Measurements from ENCODE around the gene PRKCE. TPM values are rescaled to one million over a fixed set of nuclear protein-coding genes. Genes with fewer than 3 reads are reported as not detected.

The PRKCE gene
- total and polyA plus RNA-seq, 4 donors = 2.5 to 38.6 (median 5.8) TPM

DNA sequence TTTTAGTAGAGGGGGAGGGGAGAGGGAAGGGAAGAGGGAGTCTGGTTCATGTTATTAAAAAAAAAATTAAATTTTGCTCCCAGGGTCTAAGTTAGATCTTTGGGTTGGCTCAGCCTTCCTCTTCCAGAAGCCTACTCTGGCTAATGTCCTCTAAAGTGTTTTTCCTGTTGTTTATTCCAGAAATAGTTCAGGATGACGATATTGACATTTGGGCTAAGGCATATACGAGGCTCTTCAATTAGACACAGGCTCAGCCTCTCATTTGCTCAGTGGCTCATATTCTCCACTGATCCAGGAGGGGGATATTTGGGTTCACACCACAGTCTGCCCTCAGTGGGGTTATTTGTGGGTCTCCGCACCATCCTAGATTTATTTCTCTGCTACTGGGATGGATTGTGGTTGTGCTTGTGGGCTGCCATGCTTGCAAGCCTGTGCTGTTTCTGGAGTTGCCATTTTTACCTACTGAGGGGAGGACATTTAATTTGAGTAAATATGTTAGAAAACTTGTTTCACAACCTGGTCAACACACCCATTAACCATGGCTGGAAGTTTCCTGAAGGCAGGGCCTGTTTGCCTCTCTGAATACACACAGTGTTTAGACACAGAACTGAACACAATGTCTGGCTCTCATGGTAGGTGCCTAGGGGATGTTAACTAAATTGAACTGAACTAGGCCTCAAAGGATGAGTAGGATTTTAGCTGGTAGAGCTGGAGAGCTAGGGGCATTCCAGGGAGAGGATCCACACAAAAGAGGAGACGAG is 388.2 kb downstream of the PRKCE start:
- no peaks in the 10 kb centered on the region for H3K36me3 ChIP-seq (ENCODE audit: control insufficient read depth in 4 of 4, insufficient read depth in 3 of 4, low read depth in 1 of 4, low read length in 3 of 4)
- H3K4me3 ChIP-seq (ENCODE audit: low read depth in 1 of 3, low read length in 3 of 3) = no peak overlapping the region
- TF ChIP-seq, protein P1, sequence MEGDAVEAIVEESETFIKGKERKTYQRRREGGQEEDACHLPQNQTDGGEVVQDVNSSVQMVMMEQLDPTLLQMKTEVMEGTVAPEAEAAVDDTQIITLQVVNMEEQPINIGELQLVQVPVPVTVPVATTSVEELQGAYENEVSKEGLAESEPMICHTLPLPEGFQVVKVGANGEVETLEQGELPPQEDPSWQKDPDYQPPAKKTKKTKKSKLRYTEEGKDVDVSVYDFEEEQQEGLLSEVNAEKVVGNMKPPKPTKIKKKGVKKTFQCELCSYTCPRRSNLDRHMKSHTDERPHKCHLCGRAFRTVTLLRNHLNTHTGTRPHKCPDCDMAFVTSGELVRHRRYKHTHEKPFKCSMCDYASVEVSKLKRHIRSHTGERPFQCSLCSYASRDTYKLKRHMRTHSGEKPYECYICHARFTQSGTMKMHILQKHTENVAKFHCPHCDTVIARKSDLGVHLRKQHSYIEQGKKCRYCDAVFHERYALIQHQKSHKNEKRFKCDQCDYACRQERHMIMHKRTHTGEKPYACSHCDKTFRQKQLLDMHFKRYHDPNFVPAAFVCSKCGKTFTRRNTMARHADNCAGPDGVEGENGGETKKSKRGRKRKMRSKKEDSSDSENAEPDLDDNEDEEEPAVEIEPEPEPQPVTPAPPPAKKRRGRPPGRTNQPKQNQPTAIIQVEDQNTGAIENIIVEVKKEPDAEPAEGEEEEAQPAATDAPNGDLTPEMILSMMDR (IDR thresholded peaks at IDR 0.05; ENCODE audit: low read depth, low read length, missing input control) = no peak
- TF ChIP-seq HNF4G (IDR thresholded peaks at IDR 0.05) (no peak), GABPA (IDR thresholded peaks at IDR 0.05 in 1 of 2, conservative IDR thresholded peaks at IDR 0.05 in 1 of 2) (no peak), SP1 (IDR thresholded peaks at IDR 0.05) (no peak), FOXA1 (IDR thresholded peaks at IDR 0.05) (no peak), HNF4A (conservative IDR thresholded peaks at IDR 0.05) (no peak), FOXA2 (IDR thresholded peaks at IDR 0.05) (no peak), YY1 (IDR thresholded peaks at IDR 0.05) (no peak), EGR1 (IDR thresholded peaks at IDR 0.05; ENCODE audit: low read depth in 2 of 2) (no peak), RXRA (IDR thresholded peaks at IDR 0.05) (no peak), MAX (IDR thresholded peaks at IDR 0.05) (no peak), NR2F2 (IDR thresholded peaks at IDR 0.05) (no peak), RAD21 (IDR thresholded peaks at IDR 0.05) (no peak), JUND (IDR thresholded peaks at IDR 0.05) (no peak)
- TF ChIP-seq, protein P2, sequence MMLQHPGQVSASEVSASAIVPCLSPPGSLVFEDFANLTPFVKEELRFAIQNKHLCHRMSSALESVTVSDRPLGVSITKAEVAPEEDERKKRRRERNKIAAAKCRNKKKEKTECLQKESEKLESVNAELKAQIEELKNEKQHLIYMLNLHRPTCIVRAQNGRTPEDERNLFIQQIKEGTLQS (IDR thresholded peaks at IDR 0.05) = no peak
- TF ChIP-seq, protein P3, sequence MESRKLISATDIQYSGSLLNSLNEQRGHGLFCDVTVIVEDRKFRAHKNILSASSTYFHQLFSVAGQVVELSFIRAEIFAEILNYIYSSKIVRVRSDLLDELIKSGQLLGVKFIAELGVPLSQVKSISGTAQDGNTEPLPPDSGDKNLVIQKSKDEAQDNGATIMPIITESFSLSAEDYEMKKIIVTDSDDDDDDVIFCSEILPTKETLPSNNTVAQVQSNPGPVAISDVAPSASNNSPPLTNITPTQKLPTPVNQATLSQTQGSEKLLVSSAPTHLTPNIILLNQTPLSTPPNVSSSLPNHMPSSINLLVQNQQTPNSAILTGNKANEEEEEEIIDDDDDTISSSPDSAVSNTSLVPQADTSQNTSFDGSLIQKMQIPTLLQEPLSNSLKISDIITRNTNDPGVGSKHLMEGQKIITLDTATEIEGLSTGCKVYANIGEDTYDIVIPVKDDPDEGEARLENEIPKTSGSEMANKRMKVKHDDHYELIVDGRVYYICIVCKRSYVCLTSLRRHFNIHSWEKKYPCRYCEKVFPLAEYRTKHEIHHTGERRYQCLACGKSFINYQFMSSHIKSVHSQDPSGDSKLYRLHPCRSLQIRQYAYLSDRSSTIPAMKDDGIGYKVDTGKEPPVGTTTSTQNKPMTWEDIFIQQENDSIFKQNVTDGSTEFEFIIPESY (IDR thresholded peaks at IDR 0.05) = no peak
- peaks cover 16 to 66% (median 61%) of the 10 kb centered on the region in 4 donors for H3K4me1 ChIP-seq (ENCODE audit: control insufficient read depth in 4 of 4, insufficient read depth in 4 of 4, low read length in 3 of 4)
- no peak for DNase-seq (ENCODE audit: low spot score)
- H3K27ac ChIP-seq (ENCODE audit: low read depth in 1 of 2, low read length in 2 of 2) = peak overlapping the region; percentile 21 to 42
- no peaks in the 10 kb centered on the region for H3K9me3 ChIP-seq (ENCODE audit: control insufficient read depth in 4 of 4, low read length in 3 of 4)
- H3K9ac ChIP-seq (ENCODE audit: low read depth in 1 of 2, low read length in 2 of 2) = no peak overlapping the region
- 77% methylated on average over 4 of the region's 4 CpGs for WGBS
- no peaks in the 10 kb centered on the region for H3K27me3 ChIP-seq (ENCODE audit: control insufficient read depth in 4 of 4, insufficient read depth in 4 of 4, low read length in 3 of 4)

GRCh38 chr2:46040563-46041155 is 389.2 kb downstream of the PRKCE start:
- 38% methylated on average over 7 of the region's 7 CpGs for WGBS
- H3K27me3 ChIP-seq (ENCODE audit: control insufficient read depth in 4 of 4, insufficient read depth in 4 of 4, low read length in 3 of 4) = no peaks in the 10 kb centered on the region
- no peaks in the 10 kb centered on the region for H3K36me3 ChIP-seq (ENCODE audit: control insufficient read depth in 4 of 4, insufficient read depth in 3 of 4, low read depth in 1 of 4, low read length in 3 of 4)
- DNase-seq (ENCODE audit: low spot score) = no peak
- H3K9me3 ChIP-seq (ENCODE audit: control insufficient read depth in 4 of 4, low read length in 3 of 4) = no peaks in the 10 kb centered on the region
- peak overlapping the region in 1 of 2 donors; percentile 53 for H3K9ac ChIP-seq (ENCODE audit: low read depth in 1 of 2, low read length in 2 of 2)
- H3K27ac ChIP-seq (ENCODE audit: low read depth in 1 of 2, low read length in 2 of 2) = peak overlapping the region; percentile 21 to 42
- H3K4me3 ChIP-seq (ENCODE audit: low read depth in 1 of 3, low read length in 3 of 3) = no peak overlapping the region
- peaks cover 14 to 65% (median 59%) of the 10 kb centered on the region in 4 donors for H3K4me1 ChIP-seq (ENCODE audit: control insufficient read depth in 4 of 4, insufficient read depth in 4 of 4, low read length in 3 of 4)
- no peak for TF ChIP-seq EGR1 (IDR thresholded peaks at IDR 0.05; ENCODE audit: low read depth in 2 of 2)
- TF ChIP-seq RAD21 (IDR thresholded peaks at IDR 0.05) = peak in 1 of 2 donors; percentile 16
- peak; percentile 78 for TF ChIP-seq YY1 (IDR thresholded peaks at IDR 0.05)
- TF ChIP-seq TAF1 (conservative IDR thresholded peaks at IDR 0.05) = no peak
- peak; percentile 86 for TF ChIP-seq SP1 (IDR thresholded peaks at IDR 0.05)
- TF ChIP-seq FOXA2 (IDR thresholded peaks at IDR 0.05) = peak; percentile 34
- TF ChIP-seq GABPA (IDR thresholded peaks at IDR 0.05 in 1 of 2, conservative IDR thresholded peaks at IDR 0.05 in 1 of 2) = no peak
- TF ChIP-seq FOXA1 (IDR thresholded peaks at IDR 0.05) = no peak
- TF ChIP-seq RXRA (IDR thresholded peaks at IDR 0.05) = peak; percentile 70 to 75
- TF ChIP-seq, protein P3 (IDR thresholded peaks at IDR 0.05) = no peak
- peak; percentile 93 to 94 for TF ChIP-seq HNF4A (conservative IDR thresholded peaks at IDR 0.05)
- TF ChIP-seq, protein P1 (IDR thresholded peaks at IDR 0.05; ENCODE audit: low read depth, low read length, missing input control) = no peak

All from liver (tissue), 9 donors.